K562 (cell line): Measurements from ENCODE around the gene SEC14L1. TPM values are rescaled to one million over a fixed set of nuclear protein-coding genes. Genes with fewer than 3 reads are reported as not detected.

Source experiments
- ATF3 ChIP-seq, 2 experiments: fragments of 450-650 bp in 1 of 2; sonication (generic) in 1 of 2; formaldehyde crosslinking in 1 of 2; IDR thresholded peaks in 1 of 2; conservative IDR thresholded peaks in 1 of 2; 2 replicates each; pipeline versions ENCODE4 v1.6.1 to v1.8.1; 2016 to 2023; ENCODE audit warnings: mild to moderate bottlenecking in 2 of 2, moderate library complexity in 2 of 2, inconsistent platforms in 1 of 2, missing genetic modification reagents in 1 of 2
- ATF7 ChIP-seq: fragments of 450-650 bp; IDR thresholded peaks from 2 replicates; pipeline ENCODE4 v1.7.1; 2014; ENCODE audit warnings: mild to moderate bottlenecking, moderate library complexity
- BCOR ChIP-seq: fragments of 450-650 bp; IDR thresholded peaks from 2 replicates; pipeline ENCODE4 v1.6.1; 2016
- CBX3 ChIP-seq, 2 experiments: IDR thresholded peaks; 1 replicate in 1 of 2; 2 replicates in 1 of 2; pipeline ENCODE4 v1.6.1; 2012; ENCODE audit warnings: inconsistent platforms in 2 of 2, low read length in 2 of 2, borderline replicate concordance in 1 of 2, control low read depth in 1 of 2
- CC2D1A ChIP-seq: fragments of 450-650 bp; IDR thresholded peaks from 2 replicates; pipeline ENCODE4 v1.6.1; 2017; ENCODE audit warnings: mild to moderate bottlenecking
- ESRRA ChIP-seq: fragments of 450-650 bp; IDR thresholded peaks from 2 replicates; pipeline ENCODE4 v1.6.1; 2014; ENCODE audit warnings: low read depth, mild to moderate bottlenecking, moderate library complexity, borderline replicate concordance
- JUN ChIP-seq, 2 experiments: sonication (generic) in 1 of 2; formaldehyde crosslinking in 1 of 2; IDR thresholded peaks; 2 replicates each; pipeline versions ENCODE4 v1.6.1 to v1.8.0; 2012 to 2022; ENCODE audit warnings: borderline replicate concordance in 2 of 2, mild to moderate bottlenecking in 2 of 2, improper control_type of control experiment in 1 of 2, low read depth in 1 of 2, low read length in 1 of 2, missing genetic modification reagents in 1 of 2
- JUND ChIP-seq, 2 experiments: IDR thresholded peaks; 2 replicates in 1 of 2; 3 replicates in 1 of 2; pipeline ENCODE4 v1.6.1; 2011; ENCODE audit warnings: borderline replicate concordance in 2 of 2, low read depth in 2 of 2, low read length in 2 of 2, improper control_type of control experiment in 1 of 2, missing biosample characterization in 1 of 2, missing genetic modification characterization in 1 of 2, missing genetic modification reagents in 1 of 2
- MTA2 ChIP-seq: fragments of 450-650 bp; IDR thresholded peaks from 2 replicates; pipeline ENCODE4 v1.6.1; 2016; ENCODE audit warnings: low read depth
- PCBP1 ChIP-seq: fragments of 200-400 bp; formaldehyde crosslinking; IDR thresholded peaks from 2 replicates; pipeline ENCODE4 v1.6.1; 2018; ENCODE audit warnings: mild to moderate bottlenecking, low read depth, low read length; ENCODE audit not compliant: poor library complexity, severe bottlenecking
- POLR2A ChIP-seq: fragments of 450-650 bp; conservative IDR thresholded peaks from 2 replicates; pipeline ENCODE4 v1.6.1; 2016
- RBM25 ChIP-seq: fragments of 200-400 bp; formaldehyde crosslinking; IDR thresholded peaks from 2 replicates; pipeline ENCODE4 v1.6.1; 2018; ENCODE audit warnings: low read length, low read depth, moderate library complexity; ENCODE audit not compliant: severe bottlenecking
- SMAD1 ChIP-seq: fragments of 150-350 bp; IDR thresholded peaks from 2 replicates; pipeline ENCODE4 v1.6.1; 2014; ENCODE audit warnings: low read length, low read depth; ENCODE audit not compliant: partially characterized antibody
- SMARCA5 ChIP-seq: fragments of 450-650 bp; IDR thresholded peaks from 2 replicates; pipeline ENCODE4 v1.6.1; 2016
- TRIM28 ChIP-seq: fragments of 450-650 bp; IDR thresholded peaks from 2 replicates; pipeline ENCODE4 v1.6.1; 2017
- TSC22D4 ChIP-seq: fragments of 450-650 bp; IDR thresholded peaks from 2 replicates; pipeline ENCODE4 v1.6.1; 2016; ENCODE audit warnings: missing genetic modification characterization, missing biosample characterization, control low read depth
- ZFP36 ChIP-seq: fragments of 150-350 bp; IDR thresholded peaks from 2 replicates; pipeline ENCODE4 v1.6.1; 2018; ENCODE audit warnings: low read length, low read depth; ENCODE audit not compliant: partially characterized antibody
- ZNF282 ChIP-seq: sonication (generic); formaldehyde crosslinking; IDR thresholded peaks from 2 replicates; pipeline ENCODE4 v1.8.1; 2023; ENCODE audit warnings: missing genetic modification reagents
- ZNF354B ChIP-seq: fragments of 250-450 bp; sonication (Bioruptor Pico); IDR thresholded peaks from 2 replicates; pipeline ENCODE4 v1.4.0; 2020
- ZNF398 ChIP-seq: fragments of 250-450 bp; sonication (Bioruptor Pico); IDR thresholded peaks from 2 replicates; pipeline ENCODE4 v1.8.0; 2021; ENCODE audit warnings: moderate library complexity, mild to moderate bottlenecking, inconsistent platforms
- ZNF592 ChIP-seq: fragments of 450-650 bp; IDR thresholded peaks from 2 replicates; pipeline ENCODE4 v1.6.1; 2017; ENCODE audit warnings: antibody characterized with exemption, mild to moderate bottlenecking
- polyA plus RNA-seq, 8 experiments: library from polyadenylated mRNA; depleted of rRNA in 4 of 8; stranded (reverse) in 5 of 8; unstranded in 3 of 8; fragments of >200 nt; fragmentation: Nextera tagmentation in 2 of 8; fragmentation: Illumina TruSeq in 1 of 8; extraction: Ambion mirVana in 2 of 8; extraction: Trizol in 1 of 8; gene quantifications; 2 replicates each; pipeline versions ENCODE4 v1.2.1 to v1.2.3, GENCODE V29; 2011 to 2014; ENCODE audit warnings: inconsistent platforms in 1 of 8, missing spikeins in 1 of 8
- total RNA-seq, 7 experiments: library from RNA; depleted of rRNA in 6 of 7; stranded (reverse); fragments of >200 nt in 6 of 7; fragmentation: Illumina TruSeq in 2 of 7; extraction: Trizol in 2 of 7; gene quantifications; 2 replicates each; pipeline versions ENCODE4 v1.2.1 to v1.2.3, GENCODE V29; 2011 to 2021; ENCODE audit warnings: low replicate concordance in 1 of 7

SEC14L1 gene
- total and polyA plus RNA-seq, 9 of the 15 experiments (the other 6 are each of a cell fraction or from before 2014, with no cell fraction given), result 3.1 to 39.7 (median 15.2) TPM

DNA sequence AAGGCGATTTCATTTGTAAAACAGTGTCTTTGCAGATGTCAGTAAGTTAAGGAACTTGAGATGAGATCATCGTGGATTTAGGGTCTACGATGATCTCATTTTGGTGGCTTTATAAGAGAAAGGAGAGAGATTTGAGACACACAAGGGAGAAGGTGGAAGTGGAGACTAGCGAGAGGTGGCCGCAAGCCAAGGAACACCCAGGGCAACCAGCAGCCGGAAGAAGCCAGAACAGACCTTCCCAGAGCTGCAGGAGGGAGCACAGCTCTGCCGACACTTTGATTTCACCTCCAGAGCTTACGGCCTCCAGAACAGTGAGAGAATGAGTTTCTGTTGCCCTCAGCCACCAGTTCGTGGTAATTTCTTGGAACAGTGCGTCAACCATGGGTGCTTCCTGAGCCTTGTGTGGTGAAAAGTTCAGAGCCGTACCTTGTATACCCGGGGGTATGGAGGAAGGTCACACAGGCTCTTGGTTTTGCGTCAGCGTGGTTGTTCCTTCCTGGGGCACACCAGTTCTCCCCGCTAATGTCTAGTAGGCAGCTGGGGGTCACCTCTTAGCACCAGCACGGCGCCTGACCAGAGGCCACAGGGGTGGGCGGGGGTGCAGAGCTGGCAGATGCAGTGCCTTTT, 12.9 kb upstream of the SEC14L1 start (continued):
- TF ChIP-seq CBX3 (IDR thresholded peaks at IDR 0.05; ENCODE audit: borderline replicate concordance in 1 of 2, low read length in 2 of 2) (0 out of 3 replicates have a peak, but pooled peaks of 1 of the 2 experiments have one; percentile 13), BCOR (peak; percentile 53; the same call in 1 of the 2 replicates), ZNF398 (CRISPR knock-in tag) (no peak), TSC22D4 (tag) (no peak), CC2D1A (no peak), TRIM28 (peak; percentile 66; the same call in 1 of the 2 replicates), ATF7 (peak; percentile 77), SMAD1 (no peak), JUN (IDR thresholded peaks at IDR 0.05; ENCODE audit: borderline replicate concordance, low read depth, low read length) (peak; percentile 56; the same call in 1 of the 2 replicates), JUN (CRISPR knock-in tag; IDR thresholded peaks at IDR 0.05; ENCODE audit: borderline replicate concordance) (no peak), POLR2A (0 out of 2 replicates have a peak, but pooled peaks have one; percentile 22), ESRRA (peak; percentile 35; the same call in 1 of the 2 replicates), SMARCA5 (peak; percentile 86; the same call in 1 of the 2 replicates), ZNF354B (CRISPR knock-in tag) (no peak), JUND (IDR thresholded peaks at IDR 0.05; ENCODE audit: borderline replicate concordance, low read depth, low read length) (peak; percentile 13; the same call in 1 of the 2 replicates), JUND (tag; IDR thresholded peaks at IDR 0.05; ENCODE audit: borderline replicate concordance, low read depth, low read length) (no peak; the same call in 2 of the 3 replicates), MTA2 (0 out of 2 replicates have a peak, but pooled peaks have one; percentile 4), PCBP1 (no peak), ZFP36 (peak; percentile 80), RBM25 (peak; percentile 58), ATF3 (IDR thresholded peaks at IDR 0.05) (peak; percentile 88), ATF3 (CRISPR knock-in tag; conservative IDR thresholded peaks at IDR 0.05) (no peak), ZNF592 (peak; percentile 62), ZNF282 (CRISPR knock-in tag) (no peak)
